ENCODE results near the gene NOP14.
"Not testable (repeated sequence)": the region's sequence is repeated elsewhere in the genome, so short reads cannot be mapped to it uniquely, and the experiment has no call there.

Gene NOP14

DNA sequence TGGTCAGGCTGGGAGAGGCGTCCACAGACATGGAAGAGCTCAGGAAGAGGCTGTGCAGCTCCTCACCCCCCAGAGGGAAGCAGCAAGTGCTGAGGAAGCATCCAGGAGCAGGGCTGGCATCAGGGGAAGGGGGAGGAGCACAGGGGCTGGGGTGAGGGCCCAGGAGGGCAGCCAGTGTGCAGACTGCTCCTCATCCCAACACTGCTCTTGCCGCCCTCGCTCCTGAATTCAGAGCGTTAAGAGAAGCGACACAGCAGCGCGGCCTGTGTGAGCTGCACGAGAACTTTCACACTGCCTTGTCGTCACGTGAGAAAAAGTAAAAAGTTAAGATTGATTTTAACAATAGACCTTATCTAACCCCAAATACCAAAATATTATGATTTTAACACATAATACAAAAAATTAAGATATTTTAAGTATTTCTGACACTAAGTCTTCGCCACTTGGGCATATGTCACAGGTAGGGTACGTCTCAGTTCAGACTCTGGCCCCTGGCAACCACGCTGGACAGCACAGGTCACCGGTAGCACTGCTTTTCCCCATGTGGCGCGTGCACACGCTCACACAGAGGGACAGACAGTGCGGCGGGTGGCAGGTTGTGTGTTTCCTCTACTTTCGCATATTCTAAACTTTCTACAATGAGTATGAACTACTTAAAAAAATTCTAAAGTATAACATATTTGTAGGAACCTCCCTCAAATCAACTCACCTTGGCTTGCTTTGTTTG, 19.7 kb downstream of the NOP14 start:
- DNase-seq (ENCODE audit: low read depth in 2 of 3, low spot score in 1 of 3) = no peak

DNA sequence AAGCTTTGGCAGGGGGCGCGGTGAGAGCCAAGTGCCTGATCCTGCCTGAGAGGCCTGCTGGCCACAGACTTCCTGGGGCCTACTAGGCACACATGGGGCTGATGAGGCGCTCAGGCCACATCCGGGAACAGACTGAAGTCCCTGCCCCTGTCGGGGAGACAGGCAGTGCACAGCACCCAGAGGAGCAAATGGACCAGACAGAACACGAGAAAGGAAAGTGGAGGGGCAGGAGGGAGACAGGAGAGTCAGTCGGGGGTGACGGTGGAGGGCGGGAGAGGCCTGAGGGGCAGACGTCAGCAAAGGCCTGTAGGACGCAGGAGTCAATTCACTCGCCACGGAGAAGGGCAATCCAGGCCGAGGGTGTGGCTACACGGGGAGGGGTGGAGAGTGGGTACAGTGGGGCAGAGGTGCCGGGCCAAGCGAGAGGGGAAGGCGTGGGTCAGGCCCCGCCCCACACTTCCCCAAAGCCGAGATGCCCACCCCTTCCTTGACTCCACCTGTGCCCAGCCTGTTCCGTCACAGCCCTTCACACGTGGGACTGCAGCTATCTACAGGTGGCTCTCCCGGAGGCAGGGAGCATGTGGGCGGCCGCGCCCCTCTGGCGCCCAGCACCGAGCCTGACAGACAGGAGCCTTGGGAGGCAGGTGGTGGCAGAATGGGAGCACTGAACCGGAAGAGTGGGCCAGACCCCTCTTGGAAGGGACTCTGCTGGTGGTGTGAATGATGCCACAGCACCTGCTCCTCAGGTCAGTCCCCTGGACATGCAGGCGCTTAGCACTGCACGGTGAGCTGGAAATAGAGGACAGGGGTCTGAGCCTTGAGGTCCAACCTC, 20.5 kb downstream of the NOP14 start:
- no peak for DNase-seq (ENCODE audit: low read depth in 2 of 3, low spot score in 1 of 3)

DNA sequence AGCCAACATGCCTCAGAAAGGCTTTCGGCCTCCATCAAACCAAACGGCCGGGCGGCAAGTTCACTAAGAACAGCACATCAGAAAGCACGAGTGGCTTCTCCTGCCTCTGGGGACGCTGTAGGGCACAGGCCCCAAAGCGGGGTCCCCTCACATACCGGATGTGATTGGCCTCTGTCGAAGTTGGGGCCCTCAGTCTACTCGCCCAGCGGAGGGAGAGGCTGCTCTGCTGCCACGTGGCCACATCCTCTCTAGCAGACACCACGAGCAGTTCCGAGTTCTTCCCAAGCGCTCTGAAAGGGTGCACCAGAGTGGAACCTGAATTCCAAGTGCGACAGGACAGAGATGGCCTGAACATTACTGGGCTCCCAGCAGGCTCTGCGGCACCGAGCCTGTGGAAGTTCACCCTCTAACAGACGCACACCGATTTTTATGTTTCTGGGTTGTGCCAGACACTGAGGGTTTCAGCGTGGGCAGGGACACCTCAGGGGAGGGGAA, 21.1 kb downstream of the NOP14 start:
- DNase-seq (ENCODE audit: low read depth in 2 of 3, low spot score in 1 of 3) = no peak

DNA sequence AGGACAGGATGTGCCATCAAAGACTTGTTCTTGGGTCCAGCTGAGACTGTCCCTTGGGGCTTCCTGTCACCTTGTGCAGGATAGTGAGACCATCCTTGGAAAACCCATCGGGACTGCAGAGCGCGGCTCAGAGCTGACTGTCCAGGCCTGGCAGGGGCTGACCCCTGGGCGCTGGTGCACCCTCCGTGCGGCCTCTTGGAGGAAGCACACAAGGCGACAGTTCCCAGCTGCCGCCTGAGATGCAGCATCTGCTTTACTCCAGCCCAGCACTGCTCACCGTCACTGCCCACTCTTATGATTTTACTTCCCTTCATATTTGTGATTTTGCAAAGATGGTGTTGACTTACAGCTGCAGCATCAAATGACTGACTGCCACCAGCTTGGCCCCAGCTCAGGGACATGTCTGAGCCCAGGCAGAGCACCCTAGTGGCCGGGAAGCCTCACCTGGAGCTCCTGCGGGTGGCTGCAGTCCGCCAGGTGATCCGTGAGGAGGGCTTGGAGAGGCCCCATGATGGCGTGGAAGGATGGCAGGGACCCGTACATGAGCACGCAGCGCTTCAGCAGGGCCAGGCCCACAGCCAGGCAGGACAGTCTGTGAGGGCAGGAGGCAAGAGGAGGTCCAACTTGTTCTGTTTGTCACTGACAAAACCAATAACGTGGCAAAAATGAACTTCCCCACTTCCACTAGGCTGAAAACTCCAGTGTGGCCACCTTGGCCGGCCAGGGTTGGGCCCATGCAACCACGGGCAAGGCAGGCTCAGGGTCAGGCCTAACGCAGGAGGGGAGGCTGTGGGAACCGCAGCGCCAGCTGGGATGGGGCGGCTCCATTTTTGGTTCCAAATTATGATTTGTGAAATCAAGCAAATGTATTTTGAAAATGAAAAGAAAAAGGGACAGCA, 21.8 kb downstream of the NOP14 start:
- no peak for DNase-seq (ENCODE audit: low read depth in 2 of 3, low spot score in 1 of 3)

DNA sequence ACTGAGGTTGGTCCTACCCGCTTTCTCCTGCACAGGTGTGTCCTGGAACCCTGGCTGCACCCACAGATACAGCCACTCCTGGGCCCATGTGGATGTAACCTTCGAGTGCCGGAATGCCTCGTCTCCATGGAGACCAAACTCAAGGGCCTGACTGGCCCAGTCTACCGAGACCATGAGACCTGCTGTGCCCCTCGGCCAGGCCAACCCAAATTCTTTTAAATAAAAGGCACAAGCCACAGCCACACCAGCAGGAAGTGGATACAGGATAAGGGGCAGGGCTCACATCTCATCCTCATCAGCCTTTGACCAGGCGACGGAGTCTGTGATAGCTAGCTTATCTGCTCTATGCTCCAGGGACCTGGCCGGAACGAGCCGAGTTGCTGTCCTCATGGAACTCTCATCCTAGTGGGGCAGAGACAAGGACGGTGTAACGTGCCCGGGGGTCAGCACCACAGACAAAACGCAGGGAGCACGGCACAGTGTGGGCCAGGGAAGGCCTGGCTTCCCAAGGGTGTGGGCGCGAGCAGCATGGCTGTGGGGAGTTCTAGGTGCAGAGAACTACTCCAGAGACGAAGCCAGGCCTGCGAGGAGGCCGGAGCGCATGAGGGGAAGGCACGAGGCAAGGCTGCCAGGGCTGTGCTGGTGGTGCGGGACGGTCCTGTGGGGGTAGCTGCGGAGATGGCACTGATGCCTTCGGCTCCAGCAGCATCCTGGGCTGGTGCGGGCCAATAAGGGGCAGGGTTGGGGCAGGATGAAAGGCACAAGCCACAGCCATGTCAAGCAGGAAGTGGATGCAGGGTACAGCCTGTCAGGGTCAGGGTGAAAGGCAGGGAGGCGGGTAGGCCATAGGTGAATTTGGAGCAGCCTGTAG, 22.7 kb downstream of the NOP14 start:
- no peak for DNase-seq (ENCODE audit: low read depth in 2 of 3, low spot score in 1 of 3)

DNA sequence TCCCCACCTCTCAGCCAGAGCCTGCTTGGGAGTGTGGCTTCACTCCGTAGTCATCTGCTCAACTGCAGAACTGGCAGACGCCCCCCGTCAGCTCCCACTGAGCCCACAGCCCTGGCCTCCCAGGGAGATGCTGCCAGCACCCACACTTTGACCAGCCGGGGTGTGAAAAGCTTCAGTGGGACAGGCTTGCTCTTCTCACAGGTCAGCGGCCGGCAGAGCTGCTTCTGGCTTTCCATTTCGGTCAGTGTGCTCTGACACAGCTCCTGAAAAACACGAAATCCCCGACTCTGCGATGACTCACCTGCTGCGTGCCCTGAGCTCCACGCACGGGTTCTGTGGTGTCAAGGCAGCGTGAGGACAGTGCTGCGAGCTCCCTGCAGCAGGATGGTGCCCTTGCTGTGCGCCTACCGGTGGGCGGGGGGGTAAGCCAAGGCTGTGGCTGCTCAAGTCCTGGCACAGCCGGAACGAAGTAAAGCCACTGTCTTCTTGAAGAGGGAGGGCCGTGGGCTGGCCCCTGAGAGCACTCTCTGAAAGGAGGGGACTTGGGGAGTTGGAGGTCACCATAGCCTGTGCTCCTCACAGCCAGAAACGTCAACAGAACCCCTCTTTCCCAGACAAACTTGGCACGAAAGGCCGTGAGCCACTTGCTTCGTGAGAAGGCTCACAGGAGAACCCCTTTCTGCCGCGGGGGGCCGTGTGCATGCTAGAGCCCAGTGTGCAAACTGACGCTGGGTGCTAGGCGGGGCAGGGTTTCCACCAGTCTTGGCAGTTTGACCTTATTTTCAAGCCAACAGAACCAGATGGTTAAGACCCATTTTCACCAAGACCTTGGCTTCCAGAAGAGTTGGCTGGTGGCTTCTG, 23.6 kb downstream of the NOP14 start:
- DNase-seq (ENCODE audit: low read depth in 2 of 3, low spot score in 1 of 3) = no peak

DNA sequence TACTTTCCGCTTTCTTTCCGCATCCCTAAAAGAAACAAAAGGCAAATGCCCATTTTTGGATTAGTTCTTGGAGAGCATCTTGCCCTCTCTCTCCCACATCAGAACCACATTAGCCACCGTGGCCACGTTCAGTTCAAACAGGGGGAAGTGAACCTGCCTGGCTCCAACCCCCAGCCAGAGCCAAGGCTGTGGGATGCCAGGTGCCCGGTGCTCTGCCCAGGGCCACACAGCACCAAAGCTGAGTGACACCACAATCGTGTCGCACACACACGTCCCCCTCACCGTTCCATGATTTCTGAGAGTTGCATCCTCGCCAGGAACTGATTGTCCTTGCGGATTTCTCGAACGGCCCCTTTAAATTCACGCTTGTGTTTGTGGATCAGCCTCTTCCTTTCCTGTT, 24.3 kb downstream of the NOP14 start:
- DNase-seq (ENCODE audit: low read depth in 2 of 3, low spot score in 1 of 3) = no peak

DNA sequence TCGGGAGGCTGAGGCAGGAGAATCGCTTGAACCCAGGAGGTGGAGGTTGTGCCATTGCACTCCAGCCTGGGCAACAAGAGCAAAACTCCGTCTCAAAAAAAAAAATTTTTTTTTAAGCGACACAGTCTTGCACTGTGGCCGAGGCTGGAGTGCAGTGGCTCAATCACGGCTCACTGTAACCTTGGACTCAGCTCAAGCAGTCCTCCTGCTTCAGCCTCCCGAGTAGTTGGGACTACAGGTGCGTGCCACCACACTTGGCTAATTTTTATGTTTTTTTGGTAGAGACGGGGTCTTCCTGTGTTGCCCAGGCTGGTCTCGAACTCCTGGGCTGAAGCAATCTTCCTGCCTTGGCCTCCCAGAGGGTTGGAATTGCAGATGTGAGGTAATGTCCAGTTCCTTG, 24.8 kb downstream of the NOP14 start:
- DNase-seq (ENCODE audit: low read depth in 2 of 3, low spot score in 1 of 3) = not testable (repeated sequence)

DNA sequence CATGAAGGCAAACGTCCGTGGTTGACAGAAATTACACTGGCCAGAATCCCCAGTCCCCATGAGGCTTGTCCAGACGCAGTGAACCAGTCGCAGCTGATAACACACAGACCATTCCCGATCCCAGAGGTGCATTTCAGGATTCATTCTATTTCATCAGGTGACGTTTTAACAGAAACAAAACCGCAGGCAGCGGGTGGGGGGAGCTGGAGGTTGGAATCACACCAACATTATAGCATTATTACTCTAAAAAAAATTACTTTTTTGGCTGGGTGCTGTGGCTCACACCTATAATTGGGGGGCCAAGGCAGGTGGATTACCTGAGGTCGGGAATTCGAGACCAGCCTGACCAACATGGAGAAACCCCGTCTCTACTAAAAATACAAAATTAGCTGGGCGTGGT, 25.2 kb downstream of the NOP14 start:
- no peak for DNase-seq (ENCODE audit: low read depth in 2 of 3, low spot score in 1 of 3)

DNA sequence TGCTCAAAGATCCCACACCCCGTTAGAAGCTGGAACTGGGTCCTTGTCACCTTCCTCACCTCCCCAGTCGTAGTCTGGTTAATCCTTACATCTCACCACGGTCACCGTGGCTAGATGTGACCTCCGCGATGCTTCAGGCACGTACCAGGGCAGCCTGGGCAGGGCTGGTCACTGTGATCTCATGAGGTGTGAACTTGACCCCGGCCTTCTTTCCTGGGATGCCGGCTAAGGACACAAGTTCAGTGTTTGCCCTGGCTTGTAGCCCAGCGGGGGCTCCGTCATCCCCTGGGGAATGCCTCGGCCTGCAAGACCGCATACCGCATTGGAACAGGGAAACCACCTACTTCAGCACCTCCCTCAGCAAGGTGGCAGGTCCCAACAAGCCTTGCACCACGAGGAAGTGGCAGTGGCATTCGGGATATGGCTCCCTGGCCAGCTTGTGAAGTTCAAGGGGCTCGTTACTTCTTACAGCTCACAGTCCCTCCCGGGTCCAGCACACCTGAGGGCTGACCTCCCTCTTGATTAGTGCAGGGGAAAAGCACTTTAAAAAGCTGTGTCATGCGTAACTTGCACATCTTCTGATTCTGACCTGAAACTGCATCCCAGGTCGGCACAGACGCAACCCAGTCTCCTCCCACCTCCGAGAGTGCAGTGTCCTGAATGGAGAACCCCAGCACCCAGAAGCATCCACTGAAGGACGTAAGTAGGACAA, 25.9 kb downstream of the NOP14 start:
- no peak for DNase-seq (ENCODE audit: low read depth in 2 of 3, low spot score in 1 of 3)

DNA sequence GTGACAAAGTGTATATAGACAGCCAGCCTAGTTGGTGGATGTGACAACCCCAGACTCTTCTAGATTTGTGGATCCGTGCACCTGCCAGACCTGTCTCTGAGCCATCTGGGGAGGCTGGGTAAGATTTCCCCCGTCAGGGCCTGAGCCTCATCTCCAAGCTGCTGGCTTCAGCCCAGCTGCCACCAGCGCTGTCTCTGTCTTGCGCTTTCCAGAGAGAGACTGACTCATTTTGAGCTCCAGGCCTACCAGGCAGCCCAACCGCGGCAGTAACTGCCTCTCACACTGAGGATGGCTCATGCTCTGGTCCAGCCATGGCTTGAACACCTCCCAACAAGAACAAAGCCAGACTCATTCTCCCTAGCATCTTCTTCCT, 26.4 kb downstream of the NOP14 start:
- DNase-seq (ENCODE audit: low read depth in 2 of 3, low spot score in 1 of 3) = peak in 2 of 3 donors; percentile 67 to 73

DNA sequence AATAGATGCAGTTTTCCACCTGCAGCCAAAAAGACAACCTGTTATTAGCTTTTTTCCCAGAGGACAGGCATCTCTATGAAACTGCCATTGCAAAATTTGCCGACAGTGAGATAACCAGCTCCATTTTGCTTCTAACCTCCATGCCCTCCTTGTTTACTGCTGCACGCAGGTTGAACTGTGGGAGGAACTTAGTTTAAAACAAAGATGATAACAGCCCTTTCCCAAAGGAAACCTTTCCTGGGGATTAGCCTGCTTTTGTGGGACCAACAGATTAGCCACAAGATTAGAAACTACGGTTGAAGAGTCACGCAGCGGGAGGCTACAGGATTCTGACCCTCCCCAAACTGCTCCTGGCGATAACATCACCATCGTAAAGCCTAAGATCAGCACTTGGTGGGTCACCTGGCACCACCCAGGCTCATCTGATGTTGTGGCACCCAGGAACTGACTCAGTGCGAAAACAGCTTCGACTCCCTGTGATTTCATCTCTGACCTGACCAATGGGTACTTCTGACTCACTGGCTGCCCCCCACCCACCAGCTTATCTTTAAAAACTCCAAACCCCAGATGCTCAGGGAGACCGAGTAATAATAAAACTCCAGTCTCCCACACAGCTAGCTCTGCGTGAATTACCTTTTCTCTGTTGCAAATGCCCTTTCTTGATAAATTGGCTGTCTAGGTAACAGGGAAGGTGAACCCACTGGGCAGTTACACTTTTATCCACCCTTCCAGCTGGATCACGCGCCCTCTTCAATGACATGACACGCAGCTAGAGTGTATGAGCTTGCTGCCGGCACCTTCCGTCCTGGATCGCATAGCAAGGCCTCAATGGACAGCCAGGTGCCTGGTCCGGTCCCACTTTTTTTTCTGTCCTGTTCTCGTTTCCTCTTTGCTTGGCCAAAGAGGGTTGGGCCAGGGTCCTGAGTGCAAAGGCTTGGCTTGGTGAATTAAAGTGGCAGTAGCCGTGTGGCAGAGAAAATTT, 27.2 kb downstream of the NOP14 start:
- peak; percentile 67 to 78 (median 78) for DNase-seq (ENCODE audit: low read depth in 2 of 3, low spot score in 1 of 3)

DNA sequence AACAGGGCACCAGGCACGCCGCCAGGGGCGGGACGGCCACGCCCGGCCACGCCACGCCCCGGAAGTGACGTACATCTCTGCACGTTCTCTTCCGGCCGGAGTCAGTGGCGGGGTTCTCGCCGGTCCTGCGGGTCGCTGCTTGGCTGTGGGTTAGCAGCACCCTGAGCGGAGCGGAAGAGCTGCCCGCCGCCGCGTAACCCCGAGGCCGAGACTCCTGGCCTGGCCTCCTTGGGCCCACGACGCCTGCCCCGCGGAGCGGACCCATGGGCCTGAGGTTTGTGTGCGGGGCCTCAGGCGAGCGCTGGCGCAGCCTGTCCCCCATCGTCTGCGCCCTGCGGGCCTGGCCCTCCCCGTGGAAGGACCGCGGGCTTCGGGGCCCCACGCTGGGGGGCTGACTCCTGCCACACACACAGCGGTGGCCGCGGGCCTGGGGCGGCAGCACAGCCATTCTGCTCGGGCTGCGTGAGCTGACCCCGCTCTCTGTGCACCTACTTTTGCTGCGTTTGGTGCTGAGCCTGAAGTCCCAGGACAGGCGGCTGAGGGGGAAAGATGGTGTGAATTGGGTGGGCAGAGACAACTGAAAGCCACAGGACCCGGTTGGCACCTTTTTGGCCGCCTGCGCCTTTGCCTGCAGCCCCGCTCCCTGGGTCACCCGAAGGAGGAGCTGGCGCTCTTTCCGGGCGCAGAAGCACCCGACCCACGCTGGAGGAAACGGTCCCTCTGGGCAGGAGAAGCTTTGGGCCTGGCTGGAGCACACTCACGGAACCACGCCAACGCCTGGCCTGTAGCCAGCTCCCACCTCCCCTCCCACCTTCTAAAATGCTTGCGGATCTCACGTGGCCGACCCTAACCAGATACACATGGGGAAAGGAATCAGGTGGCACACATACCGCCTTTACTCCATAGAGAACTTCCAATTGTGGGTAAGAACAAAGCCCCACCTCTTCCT, 28.1 kb downstream of the NOP14 start:
- peak; percentile 89 to 98 (median 97) for DNase-seq (ENCODE audit: low read depth in 2 of 3, low spot score in 1 of 3)

DNA sequence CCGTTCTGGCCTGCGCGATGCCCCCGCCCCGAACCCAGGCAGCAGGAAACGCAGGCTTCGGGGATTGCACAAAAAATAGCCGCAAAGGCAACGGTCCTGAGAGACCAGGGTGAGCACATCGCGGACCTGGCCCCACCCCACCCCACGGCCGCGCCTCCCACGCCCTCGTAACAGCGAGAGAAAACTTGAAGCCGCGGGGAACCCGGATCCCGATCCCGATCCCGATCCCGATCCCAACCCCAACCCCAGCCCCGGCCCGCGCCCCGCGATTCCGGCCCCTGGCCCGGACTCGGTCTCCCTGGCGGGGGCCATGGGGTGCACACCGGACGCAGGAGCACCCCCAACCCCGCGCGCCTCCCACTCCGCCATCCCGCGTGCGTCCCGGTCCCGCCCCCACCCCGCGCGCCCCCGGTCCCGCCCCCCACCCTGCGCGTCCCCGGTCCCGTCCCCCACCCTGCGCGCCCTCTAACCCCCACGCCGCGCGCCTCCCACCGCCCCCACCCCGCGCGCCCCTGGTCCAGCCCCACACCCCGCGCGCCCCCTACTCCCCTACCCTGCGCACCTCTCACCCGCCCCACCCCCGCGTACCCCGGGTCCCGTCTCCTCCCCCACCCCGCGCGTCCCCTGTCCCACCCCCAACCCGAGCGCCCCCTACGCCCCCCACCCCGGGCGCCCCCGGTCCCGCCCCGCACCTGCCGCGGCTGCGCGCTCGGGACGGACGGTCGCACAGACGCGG, 29.0 kb downstream of the NOP14 start:
- DNase-seq (ENCODE audit: low read depth in 2 of 3, low spot score in 1 of 3) = no peak

DNA sequence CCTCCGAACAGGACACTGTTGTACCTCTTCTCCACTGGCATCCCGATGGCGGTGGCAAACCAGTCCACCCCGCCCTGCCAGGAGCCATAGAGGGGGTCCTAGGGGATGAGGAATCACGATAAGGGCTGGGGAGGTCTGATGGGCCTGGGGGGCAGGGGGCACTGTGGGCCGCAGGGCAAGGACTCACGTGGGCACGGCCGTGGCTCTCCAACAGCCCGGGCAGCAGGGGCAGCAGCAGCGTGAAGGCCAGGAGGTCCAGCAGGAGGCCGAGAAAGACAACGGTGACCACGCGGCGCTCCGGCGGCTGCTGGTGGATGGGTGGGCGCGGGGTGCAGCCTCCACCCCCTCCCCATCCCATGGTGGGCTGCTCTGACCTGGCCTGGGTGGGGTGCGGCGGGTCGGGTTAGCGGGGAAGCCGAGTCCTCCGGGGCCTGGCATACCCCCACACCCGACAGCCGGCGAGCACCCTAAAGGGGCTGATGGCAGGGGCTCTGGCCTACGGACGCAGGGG, 29.6 kb downstream of the NOP14 start:
- no peak for DNase-seq (ENCODE audit: low read depth in 2 of 3, low spot score in 1 of 3)

All from stimulated activated CD4-positive, alpha-beta T cell treated with anti-CD3 and anti-CD28 coated beads, Interleukin-12 subunit alpha, Interleukin-12 subunit beta, amount 100 ng/mL, for 48 hours (primary cell).